OCI-LY1 (cell line): ENCODE results near the gene SCN1B.

ENCODE experiments used
- H2AFZ ChIP-seq: fragments of 200-600 bp; sonication (generic), shearing (Covaris generic); 2 replicates; pipeline ENCODE4 v1.6.0; 2014; ENCODE audit warnings: antibody characterized with exemption, mild to moderate bottlenecking, low read length
- H3F3A ChIP-seq: fragments of 200-600 bp; sonication (generic), shearing (Covaris generic); 2 replicates; pipeline ENCODE4 v1.6.0; 2014; ENCODE audit warnings: mild to moderate bottlenecking, antibody characterized with exemption, low read length, moderate library complexity; ENCODE audit not compliant: insufficient read depth
- H3K27ac ChIP-seq: fragments of 200-600 bp; sonication (generic); 2 replicates; pipeline ENCODE4 v1.5.1; 2014; ENCODE audit warnings: low read length, mixed run types, mild to moderate bottlenecking, low read depth; ENCODE audit not compliant: poor library complexity, severe bottlenecking
- H3K27me3 ChIP-seq: fragments of 200-600 bp; sonication (generic); 2 replicates; pipeline ENCODE4 v1.6.0; 2014; ENCODE audit warnings: antibody characterized with exemption, mild to moderate bottlenecking, low read length, moderate library complexity; ENCODE audit not compliant: insufficient read depth
- H3K36me3 ChIP-seq: fragments of 200-600 bp; sonication (generic); 2 replicates; pipeline ENCODE4 v1.6.1; 2014; ENCODE audit warnings: mild to moderate bottlenecking, antibody characterized with exemption, low read length, moderate library complexity, mixed read lengths; ENCODE audit not compliant: insufficient read depth
- H3K4me1 ChIP-seq: fragments of 200-600 bp; sonication (generic); 2 replicates; pipeline ENCODE4 v1.5.1; 2014; ENCODE audit warnings: mild to moderate bottlenecking, low read length, moderate library complexity; ENCODE audit not compliant: insufficient read depth, severe bottlenecking
- H3K4me2 ChIP-seq: fragments of 200-600 bp; sonication (generic), shearing (Covaris generic); 2 replicates; pipeline ENCODE4 v1.6.1; 2014; ENCODE audit warnings: low read length
- H3K4me3 ChIP-seq: fragments of 200-600 bp; sonication (generic); 2 replicates; pipeline ENCODE4 v1.5.1; 2014; ENCODE audit warnings: low read length, low read depth, mild to moderate bottlenecking, mixed read lengths; ENCODE audit not compliant: poor library complexity, severe bottlenecking
- H3K79me2 ChIP-seq: fragments of 200-600 bp; shearing (Covaris generic); 2 replicates; pipeline ENCODE4 v1.6.1; 2016; ENCODE audit warnings: mixed run types, low read length, mixed read lengths; ENCODE audit not compliant: insufficient read depth
- H3K9ac ChIP-seq: fragments of 200-600 bp; sonication (generic), shearing (Covaris generic); 2 replicates; pipeline ENCODE4 v1.6.1; 2014; ENCODE audit warnings: mild to moderate bottlenecking, low read length, mixed read lengths
- H3K9me2 ChIP-seq: fragments of 200-600 bp; sonication (generic), shearing (Covaris generic); 2 replicates; pipeline ENCODE4 v1.6.1; 2014; ENCODE audit warnings: low read depth, mild to moderate bottlenecking, low read length, mixed read lengths
- H3K9me3 ChIP-seq: fragments of 200-600 bp; shearing (Covaris generic); 2 replicates; pipeline ENCODE4 v1.6.1; 2014; ENCODE audit warnings: low read length, mixed read lengths
- H4K20me1 ChIP-seq: fragments of 200-600 bp; sonication (generic), shearing (Covaris generic); 2 replicates; pipeline ENCODE4 v1.6.0; 2016; ENCODE audit warnings: mild to moderate bottlenecking, low read length; ENCODE audit not compliant: insufficient read depth
- CTCF ChIP-seq: fragments of 200-600 bp; sonication (generic), shearing (Covaris generic); IDR thresholded peaks from 2 replicates; pipeline ENCODE4 v1.5.1; 2017; ENCODE audit warnings: mild to moderate bottlenecking, antibody characterized with exemption, low read length, moderate library complexity, mixed read lengths
- EZH2 ChIP-seq: fragments of 200-600 bp; sonication (generic), shearing (Covaris generic); IDR thresholded peaks from 2 replicates; pipeline ENCODE4 v1.8.0; 2017; ENCODE audit warnings: borderline replicate concordance, mixed run types, mild to moderate bottlenecking, antibody characterized with exemption, low read length, moderate library complexity, mixed read lengths

SCN1B gene

GRCh38 chr19:35029737-35030256 is 473 bp upstream of the SCN1B start:
- Histone ChIP-seq H3K79me2 (no peaks in the 10 kb centered on the region), H4K20me1 (no peaks in the 10 kb centered on the region), H2AFZ (no peak overlapping the region), H3K9me3 (no peaks in the 10 kb centered on the region), H3K36me3 (peaks cover 35% of the 10 kb centered on the region), H3F3A (no peaks in the 10 kb centered on the region), H3K27me3 (peaks cover 11% of the 10 kb centered on the region), H3K4me2 (no peak overlapping the region), H3K9ac (no peak overlapping the region), H3K27ac (no peak overlapping the region), H3K4me1 (no peaks in the 10 kb centered on the region), H3K9me2 (no peaks in the 10 kb centered on the region), H3K4me3 (no peak overlapping the region)
- no peak for TF ChIP-seq CTCF
- no peak for TF ChIP-seq EZH2

GRCh38 chr19:35031072-35031881 is 1.0 kb downstream of the SCN1B start:
- H4K20me1 ChIP-seq = no peaks in the 10 kb centered on the region
- no peaks in the 10 kb centered on the region for H3K9me3 ChIP-seq
- H3K27ac ChIP-seq = no peak overlapping the region
- peaks cover 11% of the 10 kb centered on the region for H3K27me3 ChIP-seq
- H3K4me3 ChIP-seq = no peak overlapping the region
- H3K4me2 ChIP-seq = no peak overlapping the region
- no peak overlapping the region for H2AFZ ChIP-seq
- no peaks in the 10 kb centered on the region for H3K9me2 ChIP-seq
- no peaks in the 10 kb centered on the region for H3F3A ChIP-seq
- peaks cover 22% of the 10 kb centered on the region for H3K36me3 ChIP-seq
- TF ChIP-seq EZH2 (no peak), CTCF (no peak)
- no peaks in the 10 kb centered on the region for H3K79me2 ChIP-seq
- H3K9ac ChIP-seq = no peak overlapping the region
- no peaks in the 10 kb centered on the region for H3K4me1 ChIP-seq

- Histone ChIP-seq H3K4me1 (no peaks in the 10 kb centered on the region), H3K4me2 (no peak overlapping the region), H3K9me3 (no peaks in the 10 kb centered on the region), H3K27ac (no peak overlapping the region), H3K9me2 (no peaks in the 10 kb centered on the region), H2AFZ (no peak overlapping the region), H3K9ac (no peak overlapping the region), H3K79me2 (no peaks in the 10 kb centered on the region), H3K36me3 (peaks cover 10% of the 10 kb centered on the region), H3K4me3 (no peak overlapping the region), H3F3A (no peaks in the 10 kb centered on the region), H4K20me1 (no peaks in the 10 kb centered on the region), H3K27me3 (peaks cover 11% of the 10 kb centered on the region)
- TF ChIP-seq CTCF (no peak), EZH2 (no peak)
Measured at GRCh38 chr19:35032356-35032865, 2.1 kb downstream of the SCN1B start.
